GM12872 (cell line): Measurements from ENCODE around the gene LEKR1.

Experiments used
- TF ChIP-seq, protein P1 (sequence below): IDR thresholded peaks from 3 replicates; pipeline ENCODE4 v1.5.1; 2011; ENCODE audit warnings: low read depth, mild to moderate bottlenecking, low read length, moderate library complexity; ENCODE audit not compliant: insufficient read depth

The LEKR1 gene

DNA sequence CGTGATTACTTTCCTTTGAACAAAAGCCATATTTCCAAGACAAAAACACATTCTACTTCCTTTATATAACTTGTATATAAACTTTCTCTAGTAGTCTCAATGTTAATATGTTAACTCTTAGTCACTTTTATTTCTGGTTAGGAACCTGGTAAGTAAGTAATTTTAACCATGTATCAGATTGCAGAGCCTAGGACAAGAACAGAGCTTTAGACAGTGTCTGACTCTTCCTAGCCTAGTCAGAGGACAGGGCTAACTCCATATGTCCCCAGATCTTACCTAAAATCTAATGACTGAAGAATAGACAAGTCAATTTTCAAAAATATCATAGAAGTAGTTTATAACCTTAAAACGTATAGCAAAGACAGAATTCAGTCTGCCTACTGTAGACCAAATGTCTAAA lies 8.3 kb downstream of the LEKR1 start:
- TF ChIP-seq, protein P1, sequence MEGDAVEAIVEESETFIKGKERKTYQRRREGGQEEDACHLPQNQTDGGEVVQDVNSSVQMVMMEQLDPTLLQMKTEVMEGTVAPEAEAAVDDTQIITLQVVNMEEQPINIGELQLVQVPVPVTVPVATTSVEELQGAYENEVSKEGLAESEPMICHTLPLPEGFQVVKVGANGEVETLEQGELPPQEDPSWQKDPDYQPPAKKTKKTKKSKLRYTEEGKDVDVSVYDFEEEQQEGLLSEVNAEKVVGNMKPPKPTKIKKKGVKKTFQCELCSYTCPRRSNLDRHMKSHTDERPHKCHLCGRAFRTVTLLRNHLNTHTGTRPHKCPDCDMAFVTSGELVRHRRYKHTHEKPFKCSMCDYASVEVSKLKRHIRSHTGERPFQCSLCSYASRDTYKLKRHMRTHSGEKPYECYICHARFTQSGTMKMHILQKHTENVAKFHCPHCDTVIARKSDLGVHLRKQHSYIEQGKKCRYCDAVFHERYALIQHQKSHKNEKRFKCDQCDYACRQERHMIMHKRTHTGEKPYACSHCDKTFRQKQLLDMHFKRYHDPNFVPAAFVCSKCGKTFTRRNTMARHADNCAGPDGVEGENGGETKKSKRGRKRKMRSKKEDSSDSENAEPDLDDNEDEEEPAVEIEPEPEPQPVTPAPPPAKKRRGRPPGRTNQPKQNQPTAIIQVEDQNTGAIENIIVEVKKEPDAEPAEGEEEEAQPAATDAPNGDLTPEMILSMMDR: no peak

DNA sequence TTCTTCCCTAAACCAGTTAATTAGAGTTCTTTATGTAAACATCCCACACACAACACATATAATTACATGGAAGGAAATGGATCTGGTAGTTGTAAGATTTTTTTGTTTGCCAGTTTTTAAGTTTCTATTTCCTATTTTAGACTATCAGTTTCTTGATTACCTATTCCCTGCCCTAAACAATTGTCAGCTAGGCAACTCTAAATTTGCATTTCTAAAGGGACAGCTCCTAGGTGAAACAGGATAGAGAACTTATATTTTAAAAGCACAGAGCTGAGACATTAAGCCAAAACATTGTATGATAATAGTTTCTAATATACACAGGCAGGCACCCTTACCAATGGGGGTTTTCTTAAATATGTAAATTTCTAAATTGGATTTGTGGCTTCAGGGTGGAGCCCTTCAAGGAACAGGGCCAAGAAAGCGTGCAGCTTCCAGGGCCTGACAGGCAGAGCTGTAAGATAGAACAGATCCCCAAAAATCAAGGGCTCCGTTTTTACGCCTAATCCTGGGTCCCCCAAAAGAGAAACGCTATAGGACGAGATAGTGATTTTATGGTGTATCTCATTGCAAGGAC lies 8.9 kb downstream of the LEKR1 start:
- TF ChIP-seq, protein P1: no peak

DNA sequence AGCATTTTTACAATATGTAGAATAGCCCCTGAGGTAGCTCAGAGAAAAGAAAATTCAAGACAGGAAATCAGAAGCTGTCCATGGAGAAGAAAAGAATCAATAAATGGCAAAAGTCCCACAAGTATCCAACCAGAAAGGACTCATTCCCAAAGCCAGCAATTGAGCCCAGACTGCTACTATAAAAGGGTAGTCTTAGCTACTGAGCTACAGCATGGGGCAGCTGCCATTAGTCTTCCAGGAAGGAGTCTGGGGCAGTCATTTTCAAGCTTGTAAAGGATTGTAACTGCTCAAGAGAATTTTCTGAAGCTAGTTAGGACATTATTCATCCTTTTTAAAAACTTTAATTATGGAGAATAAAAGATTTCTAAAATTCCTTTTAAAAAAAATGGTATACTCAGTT lies 10.5 kb downstream of the LEKR1 start:
- TF ChIP-seq, protein P1: no peak

DNA sequence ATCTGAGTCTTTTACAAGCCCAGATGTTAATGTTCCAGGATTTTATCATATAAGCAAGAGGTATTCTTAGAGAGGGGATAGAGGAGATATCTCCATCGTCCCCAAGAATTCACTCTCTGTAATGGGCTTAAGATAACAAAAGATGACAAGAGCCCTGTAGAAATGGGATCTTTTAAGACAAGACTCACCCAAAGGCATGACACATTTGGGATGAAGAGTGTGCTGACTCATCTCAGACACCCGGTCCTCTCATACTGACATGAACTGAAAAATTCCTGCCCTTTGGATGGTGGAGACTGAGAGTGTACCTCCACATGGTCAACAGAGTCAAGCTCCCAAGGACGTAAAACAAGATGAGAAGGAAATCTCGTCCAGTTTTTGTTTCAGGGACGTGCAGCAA lies 11.0 kb downstream of the LEKR1 start:
- TF ChIP-seq, protein P1: no peak

DNA sequence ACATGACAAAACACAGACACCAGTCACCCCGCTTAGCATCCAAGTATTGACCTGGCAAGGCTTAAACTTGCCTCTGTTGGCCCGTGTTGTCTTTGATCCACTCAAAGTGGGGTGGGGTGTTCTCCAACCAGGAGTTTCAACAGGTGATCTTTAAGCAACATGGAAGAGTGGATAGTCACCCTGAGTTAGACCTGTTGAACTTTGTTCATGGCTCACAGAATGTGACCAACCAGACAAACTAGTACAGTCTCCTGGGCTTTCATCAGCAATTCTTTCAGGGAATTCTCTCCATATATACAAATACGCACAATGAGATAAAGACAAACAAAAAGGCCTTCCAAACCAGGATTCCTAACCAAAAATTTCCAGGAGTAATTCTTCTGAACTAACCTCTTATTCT lies 11.9 kb downstream of the LEKR1 start:
- TF ChIP-seq, protein P1: no peak

DNA sequence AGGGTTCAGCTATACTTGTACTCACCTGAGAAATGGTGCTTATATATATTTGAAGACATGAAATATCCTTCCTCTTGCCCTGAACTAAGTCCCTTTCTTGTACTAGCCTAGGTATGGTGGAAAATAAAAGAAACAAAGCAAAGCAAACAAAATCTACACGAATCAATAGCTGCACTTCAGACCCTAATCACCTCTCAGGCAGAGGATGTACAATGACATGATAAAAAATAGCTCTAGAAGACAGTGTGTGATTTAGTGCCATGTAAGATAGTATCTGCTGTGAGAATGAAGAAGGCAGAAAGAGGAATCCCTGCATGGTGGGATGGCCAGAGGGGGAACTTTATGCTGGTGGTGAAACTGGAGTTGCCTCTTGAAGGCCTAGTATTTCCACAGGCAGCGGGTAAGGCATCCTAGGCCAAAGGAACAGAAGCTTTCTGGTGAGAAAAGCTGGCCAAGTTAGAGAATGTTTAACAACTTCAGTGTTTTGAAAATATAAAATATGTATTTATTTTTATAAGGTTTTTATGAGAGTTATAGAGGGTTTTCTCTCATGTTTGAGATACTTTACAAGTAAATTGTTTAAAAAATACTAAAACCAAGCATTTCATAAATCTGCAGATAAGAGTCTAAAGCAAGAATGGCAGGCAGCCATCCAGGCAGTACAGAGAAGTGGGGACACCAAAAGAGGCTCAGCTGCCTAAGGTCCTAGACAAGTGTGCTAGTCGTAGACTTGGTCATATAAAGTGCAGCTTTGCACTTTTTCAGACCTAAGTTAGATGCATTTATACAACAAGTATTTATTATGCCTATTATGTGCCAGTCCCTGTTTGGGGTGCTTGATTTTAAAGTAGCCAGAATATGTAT lies 14.9 kb downstream of the LEKR1 start:
- TF ChIP-seq, protein P1: no peak

DNA sequence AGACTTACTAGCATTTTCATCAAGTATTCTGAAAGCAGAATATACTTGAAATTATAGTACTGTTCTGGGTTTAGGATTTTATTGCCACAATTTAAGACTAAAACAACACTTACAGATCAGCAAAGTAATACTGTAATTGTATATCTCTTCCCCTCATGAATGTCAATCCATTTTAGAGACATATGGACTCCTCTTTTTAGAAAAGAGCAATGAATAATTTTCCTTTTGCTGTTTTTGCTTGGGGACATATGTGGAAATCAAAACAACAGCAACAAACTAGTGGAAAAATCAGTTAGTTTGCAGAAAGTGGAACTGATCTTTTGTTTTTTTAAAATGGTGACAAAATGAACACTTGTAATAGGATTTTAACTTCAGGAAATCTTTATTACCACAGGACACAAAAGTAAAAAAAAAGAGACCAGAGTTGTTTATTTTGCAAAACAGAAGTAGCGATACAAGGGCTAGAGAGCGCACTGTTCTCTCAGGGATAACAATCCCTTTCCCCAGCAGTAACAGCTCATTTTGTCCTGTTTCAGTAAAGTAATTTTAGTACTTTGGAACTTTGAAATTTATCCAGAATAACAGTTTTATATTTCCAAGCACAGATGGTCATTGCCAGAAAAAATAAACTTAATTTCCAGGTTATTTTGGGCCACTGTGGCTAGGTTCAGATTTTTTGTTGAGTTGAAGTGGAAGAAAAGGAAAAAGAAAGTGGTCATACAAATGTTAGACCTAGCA lies 17.1 kb downstream of the LEKR1 start:
- TF ChIP-seq, protein P1: no peak
